ENCODE data around the gene RAX2. TPM values are rescaled to one million over a fixed set of nuclear protein-coding genes. Genes with fewer than 3 reads are reported as not detected.

The RAX2 gene
- total and polyA plus RNA-seq, 2 of the 13 experiments (the other 11 are each of a cell fraction or from before 2014, with no cell fraction given), result not detected

DNA sequence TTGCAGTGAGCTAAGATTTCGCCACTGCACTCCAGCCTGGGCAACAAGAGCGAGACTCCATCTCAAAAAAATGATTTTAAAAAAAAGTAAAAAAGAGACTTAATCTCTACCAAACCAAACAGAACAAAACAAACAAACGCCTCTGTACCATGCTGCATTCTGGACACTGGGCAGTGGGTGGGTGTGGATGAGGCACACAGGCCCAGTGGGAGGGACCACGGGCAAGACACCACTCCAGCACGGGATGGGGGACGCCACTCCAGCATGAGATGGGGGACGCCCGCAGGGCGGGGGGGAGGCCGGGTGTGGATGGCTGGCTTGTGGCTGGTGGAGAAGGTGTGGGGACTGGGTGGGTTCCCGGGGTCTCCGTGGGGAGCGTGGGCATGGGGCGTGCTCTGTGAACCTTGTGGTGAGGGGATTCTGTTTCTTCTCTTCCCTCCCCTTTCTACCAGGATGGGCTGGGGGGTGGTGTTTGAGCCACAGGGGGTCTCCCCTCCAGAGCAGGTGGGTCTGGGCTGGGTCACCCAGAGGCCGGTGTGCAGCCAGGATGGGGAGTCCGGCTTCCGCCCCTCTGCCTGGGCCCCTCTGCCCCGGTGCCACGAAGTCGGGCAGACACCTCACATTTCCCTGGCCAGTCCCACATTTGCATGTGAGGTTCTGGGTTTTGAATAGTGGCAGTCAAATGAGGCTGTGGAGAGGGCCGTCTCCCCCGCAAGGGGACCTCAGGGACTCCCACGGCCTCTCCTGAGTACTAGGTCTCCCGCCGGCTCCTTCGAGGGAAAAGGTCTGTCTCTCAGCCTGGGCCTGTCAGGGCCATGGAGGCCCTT, 38.1 kb upstream of the RAX2 start:
- POLR2A ChIA-PET, result no interaction called here
- no peaks in the 10 kb centered on the region for H3K79me2 ChIP-seq (ENCODE audit: insufficient read depth, low read length)
- no peaks in the 10 kb centered on the region for H3K36me3 ChIP-seq (replicated peaks in 1 of 2; ENCODE audit: control insufficient read depth in 1 of 2, insufficient read depth in 2 of 2, low read length in 2 of 2)
- in situ Hi-C loops (cut with HindIII; ENCODE audit: extremely low pct_ligation_motif_present, low pct_unique_long_range_greater_than_20kb) (no loop called here), intact Hi-C loops (cut with micrococcal nuclease; ENCODE audit: unreplicated experiment) (no loop called here)
- ATAC-seq (no peak), FAIRE-seq (no peak), DNase-seq (ENCODE audit: low spot score) (no peak)
- no peak overlapping the region for H3K27ac ChIP-seq (ENCODE audit: extremely low read length, insufficient read depth, low read length)
- H3K9ac ChIP-seq (ENCODE audit: insufficient read depth, low read depth, low read length), result no peak overlapping the region
- CTCF ChIA-PET (ENCODE audit: low intra/inter-chr PET ratio, low total read pairs), result no interaction called here
- H3K4me1 ChIP-seq (ENCODE audit: insufficient read depth, low read length), result no peaks in the 10 kb centered on the region
- H3K4me2 ChIP-seq (ENCODE audit: low read depth, low read length), result no peak overlapping the region
- H3K9me3 ChIP-seq (ENCODE audit: low read length), result no peaks in the 10 kb centered on the region
- WGBS (ENCODE audit: low lambda C conversion rate), result 10% methylated on average over 10 of the region's 26 CpGs
- no peak for TF ChIP-seq ZNF143 (CRISPR knock-in tag; IDR thresholded peaks at IDR 0.05)
- TF ChIP-seq YEATS4 (CRISPR knock-in tag; IDR thresholded peaks at IDR 0.05; ENCODE audit: borderline replicate concordance), result no peak
- no peak for TF ChIP-seq SNAI1 (CRISPR knock-in tag; IDR thresholded peaks at IDR 0.05; ENCODE audit: borderline replicate concordance)
- no peak for TF ChIP-seq CC2D1A (CRISPR knock-in tag; IDR thresholded peaks at IDR 0.05)
- no peak for TF ChIP-seq ZFAT (CRISPR knock-in tag; conservative IDR thresholded peaks at IDR 0.05)
- no peak for TF ChIP-seq ZNF747 (CRISPR knock-in tag; IDR thresholded peaks at IDR 0.05; ENCODE audit: borderline replicate concordance)
- TF ChIP-seq ZNF235 (CRISPR knock-in tag; IDR thresholded peaks at IDR 0.05; ENCODE audit: borderline replicate concordance), result no peak
- no peak for TF ChIP-seq PHF20 (CRISPR knock-in tag; IDR thresholded peaks at IDR 0.05)
- TF ChIP-seq DMAP1 (CRISPR knock-in tag; IDR thresholded peaks at IDR 0.05), result no peak
- no peak for TF ChIP-seq EED (CRISPR knock-in tag; IDR thresholded peaks at IDR 0.05)
- no peak for TF ChIP-seq MTA1 (CRISPR knock-in tag; IDR thresholded peaks at IDR 0.05; ENCODE audit: borderline replicate concordance)
- TF ChIP-seq CHCHD3 (CRISPR knock-in tag; IDR thresholded peaks at IDR 0.05), result no peak
- no peak for TF ChIP-seq MTA3 (CRISPR knock-in tag; IDR thresholded peaks at IDR 0.05)
- TF ChIP-seq MBNL3 (CRISPR knock-in tag; conservative IDR thresholded peaks at IDR 0.05), result no peak
- TF ChIP-seq FOXA3 (CRISPR knock-in tag; IDR thresholded peaks at IDR 0.05), result no peak
- TF ChIP-seq, protein P1, sequence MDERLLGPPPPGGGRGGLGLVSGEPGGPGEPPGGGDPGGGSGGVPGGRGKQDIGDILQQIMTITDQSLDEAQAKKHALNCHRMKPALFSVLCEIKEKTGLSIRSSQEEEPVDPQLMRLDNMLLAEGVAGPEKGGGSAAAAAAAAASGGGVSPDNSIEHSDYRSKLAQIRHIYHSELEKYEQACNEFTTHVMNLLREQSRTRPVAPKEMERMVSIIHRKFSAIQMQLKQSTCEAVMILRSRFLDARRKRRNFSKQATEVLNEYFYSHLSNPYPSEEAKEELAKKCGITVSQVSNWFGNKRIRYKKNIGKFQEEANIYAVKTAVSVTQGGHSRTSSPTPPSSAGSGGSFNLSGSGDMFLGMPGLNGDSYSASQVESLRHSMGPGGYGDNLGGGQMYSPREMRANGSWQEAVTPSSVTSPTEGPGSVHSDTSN (CRISPR knock-in tag; IDR thresholded peaks at IDR 0.05), result no peak
- TF ChIP-seq, protein P2, sequence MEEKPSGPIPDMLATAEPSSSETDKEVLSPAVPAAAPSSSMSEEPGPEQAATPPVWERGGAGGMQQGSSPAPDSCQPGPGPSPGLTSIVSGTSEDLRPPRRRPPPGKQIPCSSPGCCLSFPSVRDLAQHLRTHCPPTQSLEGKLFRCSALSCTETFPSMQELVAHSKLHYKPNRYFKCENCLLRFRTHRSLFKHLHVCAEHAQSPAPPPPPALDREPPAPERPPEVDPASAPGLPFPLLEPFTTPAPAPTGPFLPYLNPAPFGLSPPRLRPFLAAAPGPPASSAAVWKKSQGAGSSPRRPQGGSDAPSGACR (CRISPR knock-in tag; IDR thresholded peaks at IDR 0.05), result no peak
- H2AFZ ChIP-seq (ENCODE audit: low read length), result no peak overlapping the region
- H3K4me3 ChIP-seq (replicated peaks in 1 of 3; ENCODE audit: insufficient read depth in 1 of 3, low read depth in 2 of 3, low read length in 3 of 3), result no peak overlapping the region
- no peaks in the 10 kb centered on the region for H4K20me1 ChIP-seq (ENCODE audit: insufficient read depth, low read length)
- H3K27me3 ChIP-seq (ENCODE audit: control insufficient read depth in 1 of 2, insufficient read depth in 2 of 2, low read length in 2 of 2), result peaks cover 6 to 40% of the 10 kb centered on the region in 2 experiments
- no TSS peak for BruUV-seq (replicated peaks)
